HepG2 (cell line): ENCODE results near the gene UQCC5.

Experiments
- EP300 ChIP-seq, 3 experiments: sonication (generic) in 1 of 3; formaldehyde crosslinking in 1 of 3; IDR thresholded peaks; 2 replicates each; pipeline versions ENCODE4 v1.5.1 to v1.6.1; 2011 to 2020; ENCODE audit warnings: low read depth in 2 of 3, low read length in 2 of 3, borderline replicate concordance in 1 of 3, improper control_type of control experiment in 1 of 3, mild to moderate bottlenecking in 1 of 3, missing genetic modification reagents in 1 of 3, moderate library complexity in 1 of 3
- EZH2 ChIP-seq: conservative IDR thresholded peaks from 2 replicates; pipeline ENCODE4 v1.6.1; 2012; ENCODE audit warnings: mild to moderate bottlenecking, low read depth, low read length, moderate library complexity
- MTF1 ChIP-seq: sonication (generic); formaldehyde crosslinking; IDR thresholded peaks from 2 replicates; pipeline ENCODE4 v1.5.0; 2020; ENCODE audit warnings: missing genetic modification reagents
- NCOA5 ChIP-seq: sonication (generic); formaldehyde crosslinking; IDR thresholded peaks from 2 replicates; pipeline ENCODE4 v1.4.0; 2020; ENCODE audit warnings: missing genetic modification reagents
- RXRA ChIP-seq: sonication (generic); formaldehyde crosslinking; IDR thresholded peaks from 2 replicates; pipeline ENCODE4 v1.5.1; 2020; ENCODE audit warnings: missing genetic modification reagents
- ZNF232 ChIP-seq: sonication (generic); formaldehyde crosslinking; IDR thresholded peaks from 2 replicates; pipeline ENCODE4 v1.4.0; 2020; ENCODE audit warnings: missing genetic modification reagents, borderline replicate concordance
- ZNF556 ChIP-seq: sonication (generic); formaldehyde crosslinking; IDR thresholded peaks from 2 replicates; pipeline ENCODE4 v1.4.0; 2020; ENCODE audit warnings: mild to moderate bottlenecking, missing genetic modification reagents, borderline replicate concordance
- ZNF564 ChIP-seq: sonication (generic); formaldehyde crosslinking; IDR thresholded peaks from 2 replicates; pipeline ENCODE4 v1.8.1; 2023; ENCODE audit warnings: mild to moderate bottlenecking, missing genetic modification reagents
- TF ChIP-seq, protein P1 (sequence below): IDR thresholded peaks from 2 replicates; pipeline ENCODE4 v1.6.1; 2012; ENCODE audit warnings: inconsistent platforms
- TF ChIP-seq, protein P2 (sequence below): IDR thresholded peaks from 2 replicates; pipeline ENCODE4 v1.6.1; 2016
- TF ChIP-seq, protein P3 (sequence below): sonication (generic); formaldehyde crosslinking; IDR thresholded peaks from 2 replicates; pipeline ENCODE4 v1.4.0; 2020; ENCODE audit warnings: missing genetic modification reagents
- TF ChIP-seq, protein P4 (sequence below): sonication (generic); formaldehyde crosslinking; IDR thresholded peaks from 2 replicates; pipeline ENCODE4 v1.8.1; 2022; ENCODE audit warnings: mild to moderate bottlenecking, missing genetic modification reagents
- TF ChIP-seq, protein P5 (sequence below): sonication (generic); formaldehyde crosslinking; IDR thresholded peaks from 2 replicates; pipeline ENCODE4 v1.5.0; 2020; ENCODE audit warnings: missing genetic modification reagents, mild to moderate bottlenecking, borderline replicate concordance

DNA sequence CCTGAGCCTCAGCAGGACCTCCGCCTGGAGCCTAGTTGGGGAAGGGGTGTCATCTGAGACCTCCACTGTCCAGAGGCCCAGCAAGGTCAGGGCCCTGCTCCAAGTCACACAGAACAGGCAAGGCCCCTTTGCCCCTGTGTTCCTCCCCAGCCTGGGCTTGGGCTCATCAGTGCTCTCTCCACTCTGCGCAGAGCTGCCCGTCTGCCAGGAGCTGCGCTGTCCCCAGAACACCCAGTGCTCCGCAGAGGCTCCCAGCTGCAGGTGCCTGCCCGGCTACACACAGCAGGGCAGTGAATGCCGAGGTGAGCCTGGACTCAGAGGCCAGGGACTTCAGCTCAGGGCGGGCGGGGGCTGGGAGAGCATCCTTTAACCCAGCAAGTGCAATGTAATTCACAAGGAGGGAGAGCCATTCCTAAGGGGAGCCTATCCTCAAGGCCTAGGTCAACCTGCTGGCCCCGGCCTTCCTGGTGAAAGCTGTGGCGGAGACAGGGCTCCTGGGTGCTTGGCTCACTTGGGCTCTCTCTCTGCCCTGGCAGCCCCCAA is 33.5 kb upstream of the UQCC5 start:
- no peak for TF ChIP-seq EP300 (IDR thresholded peaks at IDR 0.05; ENCODE audit: low read depth in 2 of 2, low read length in 2 of 2)
- no peak for TF ChIP-seq EP300 (CRISPR knock-in tag; IDR thresholded peaks at IDR 0.05; ENCODE audit: borderline replicate concordance)
- no peak for TF ChIP-seq RXRA
- TF ChIP-seq ZNF556 (CRISPR knock-in tag), result no peak
- TF ChIP-seq, protein P1, sequence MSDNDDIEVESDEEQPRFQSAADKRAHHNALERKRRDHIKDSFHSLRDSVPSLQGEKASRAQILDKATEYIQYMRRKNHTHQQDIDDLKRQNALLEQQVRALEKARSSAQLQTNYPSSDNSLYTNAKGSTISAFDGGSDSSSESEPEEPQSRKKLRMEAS, result no peak
- TF ChIP-seq, protein P2, sequence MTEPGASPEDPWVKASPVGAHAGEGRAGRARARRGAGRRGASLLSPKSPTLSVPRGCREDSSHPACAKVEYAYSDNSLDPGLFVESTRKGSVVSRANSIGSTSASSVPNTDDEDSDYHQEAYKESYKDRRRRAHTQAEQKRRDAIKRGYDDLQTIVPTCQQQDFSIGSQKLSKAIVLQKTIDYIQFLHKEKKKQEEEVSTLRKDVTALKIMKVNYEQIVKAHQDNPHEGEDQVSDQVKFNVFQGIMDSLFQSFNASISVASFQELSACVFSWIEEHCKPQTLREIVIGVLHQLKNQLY (CRISPR knock-in tag), result no peak
- TF ChIP-seq, protein P3, sequence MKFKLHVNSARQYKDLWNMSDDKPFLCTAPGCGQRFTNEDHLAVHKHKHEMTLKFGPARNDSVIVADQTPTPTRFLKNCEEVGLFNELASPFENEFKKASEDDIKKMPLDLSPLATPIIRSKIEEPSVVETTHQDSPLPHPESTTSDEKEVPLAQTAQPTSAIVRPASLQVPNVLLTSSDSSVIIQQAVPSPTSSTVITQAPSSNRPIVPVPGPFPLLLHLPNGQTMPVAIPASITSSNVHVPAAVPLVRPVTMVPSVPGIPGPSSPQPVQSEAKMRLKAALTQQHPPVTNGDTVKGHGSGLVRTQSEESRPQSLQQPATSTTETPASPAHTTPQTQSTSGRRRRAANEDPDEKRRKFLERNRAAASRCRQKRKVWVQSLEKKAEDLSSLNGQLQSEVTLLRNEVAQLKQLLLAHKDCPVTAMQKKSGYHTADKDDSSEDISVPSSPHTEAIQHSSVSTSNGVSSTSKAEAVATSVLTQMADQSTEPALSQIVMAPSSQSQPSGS, result no peak
- no peak for TF ChIP-seq MTF1 (CRISPR knock-in tag)
- no peak for TF ChIP-seq ZNF232 (CRISPR knock-in tag)
- no peak for TF ChIP-seq ZNF564 (CRISPR knock-in tag)
- TF ChIP-seq, protein P4, sequence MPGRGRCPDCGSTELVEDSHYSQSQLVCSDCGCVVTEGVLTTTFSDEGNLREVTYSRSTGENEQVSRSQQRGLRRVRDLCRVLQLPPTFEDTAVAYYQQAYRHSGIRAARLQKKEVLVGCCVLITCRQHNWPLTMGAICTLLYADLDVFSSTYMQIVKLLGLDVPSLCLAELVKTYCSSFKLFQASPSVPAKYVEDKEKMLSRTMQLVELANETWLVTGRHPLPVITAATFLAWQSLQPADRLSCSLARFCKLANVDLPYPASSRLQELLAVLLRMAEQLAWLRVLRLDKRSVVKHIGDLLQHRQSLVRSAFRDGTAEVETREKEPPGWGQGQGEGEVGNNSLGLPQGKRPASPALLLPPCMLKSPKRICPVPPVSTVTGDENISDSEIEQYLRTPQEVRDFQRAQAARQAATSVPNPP, result no peak
- TF ChIP-seq, protein P5, sequence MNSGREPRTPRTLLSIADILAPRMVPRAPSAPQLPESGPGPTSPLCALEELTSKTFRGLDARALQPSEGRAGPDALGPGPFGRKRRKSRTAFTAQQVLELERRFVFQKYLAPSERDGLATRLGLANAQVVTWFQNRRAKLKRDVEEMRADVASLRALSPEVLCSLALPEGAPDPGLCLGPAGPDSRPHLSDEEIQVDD (CRISPR knock-in tag), result no peak
- TF ChIP-seq NCOA5 (CRISPR knock-in tag), result no peak
- no peak for TF ChIP-seq EZH2
